ENCODE results near the gene SH3PXD2A. TPM values are rescaled to one million over a fixed set of nuclear protein-coding genes. Genes with fewer than 3 reads are reported as not detected.
A peak's percentile ranks its signal among the peaks of the same experiment; 100 is the strongest.

SH3PXD2A gene
- total RNA-seq, 1 donor: 58.3 TPM

DNA sequence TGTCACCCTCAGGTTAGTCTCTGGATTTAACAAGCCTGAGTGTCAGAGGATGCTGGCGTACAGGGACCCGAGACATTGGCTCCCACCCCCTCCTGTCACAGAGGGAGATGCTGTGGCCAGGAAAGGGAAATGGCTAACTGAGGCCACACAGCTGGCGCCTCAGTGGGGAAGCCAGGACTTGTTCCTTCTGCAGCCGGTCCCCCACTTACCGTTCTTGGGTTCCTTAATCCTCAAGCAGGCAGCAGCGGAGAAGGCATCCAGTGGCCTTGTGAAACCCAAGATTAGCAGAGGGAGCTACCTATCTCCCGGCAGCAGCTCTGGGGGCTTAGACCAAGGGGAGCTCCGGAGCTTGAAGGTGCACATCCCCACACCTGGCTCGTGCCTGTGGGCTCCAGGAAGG lies 296.5 kb downstream of the SH3PXD2A start:
- no peak for DNase-seq (ENCODE audit: low read depth)
- H3K4me3 ChIP-seq (ENCODE audit: low read depth, low read length): no peak overlapping the region

DNA sequence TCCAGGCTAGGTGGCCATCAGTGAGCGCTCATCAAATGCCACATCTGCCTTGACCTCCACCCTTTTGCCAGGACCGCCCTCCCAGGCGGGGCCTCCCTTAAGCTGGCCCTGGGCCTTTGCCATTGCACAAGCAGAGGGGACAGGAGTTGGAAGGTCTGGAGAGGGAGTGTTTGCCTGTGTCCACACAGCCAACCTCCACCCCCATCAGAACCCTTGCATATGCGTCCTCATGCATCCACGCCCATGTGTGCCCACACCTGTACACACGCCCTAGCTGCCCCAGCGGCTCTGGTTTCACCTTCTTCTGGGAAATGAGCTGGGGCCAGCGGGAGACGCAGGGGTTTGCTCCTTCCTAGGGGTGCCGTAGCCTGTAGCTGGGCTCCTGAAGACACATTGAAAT lies 297.9 kb downstream of the SH3PXD2A start:
- DNase-seq (ENCODE audit: low read depth): no peak
- H3K4me3 ChIP-seq (ENCODE audit: low read depth, low read length): no peak overlapping the region
- TF ChIP-seq, protein P1, sequence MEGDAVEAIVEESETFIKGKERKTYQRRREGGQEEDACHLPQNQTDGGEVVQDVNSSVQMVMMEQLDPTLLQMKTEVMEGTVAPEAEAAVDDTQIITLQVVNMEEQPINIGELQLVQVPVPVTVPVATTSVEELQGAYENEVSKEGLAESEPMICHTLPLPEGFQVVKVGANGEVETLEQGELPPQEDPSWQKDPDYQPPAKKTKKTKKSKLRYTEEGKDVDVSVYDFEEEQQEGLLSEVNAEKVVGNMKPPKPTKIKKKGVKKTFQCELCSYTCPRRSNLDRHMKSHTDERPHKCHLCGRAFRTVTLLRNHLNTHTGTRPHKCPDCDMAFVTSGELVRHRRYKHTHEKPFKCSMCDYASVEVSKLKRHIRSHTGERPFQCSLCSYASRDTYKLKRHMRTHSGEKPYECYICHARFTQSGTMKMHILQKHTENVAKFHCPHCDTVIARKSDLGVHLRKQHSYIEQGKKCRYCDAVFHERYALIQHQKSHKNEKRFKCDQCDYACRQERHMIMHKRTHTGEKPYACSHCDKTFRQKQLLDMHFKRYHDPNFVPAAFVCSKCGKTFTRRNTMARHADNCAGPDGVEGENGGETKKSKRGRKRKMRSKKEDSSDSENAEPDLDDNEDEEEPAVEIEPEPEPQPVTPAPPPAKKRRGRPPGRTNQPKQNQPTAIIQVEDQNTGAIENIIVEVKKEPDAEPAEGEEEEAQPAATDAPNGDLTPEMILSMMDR (IDR thresholded peaks at IDR 0.05; ENCODE audit: insufficient read depth, low read depth, low read length): no peak

More for the DNA sequence above, 296.5 kb downstream of the SH3PXD2A start:
- TF ChIP-seq, protein P1 (IDR thresholded peaks at IDR 0.05; ENCODE audit: insufficient read depth, low read depth, low read length): no peak

DNA sequence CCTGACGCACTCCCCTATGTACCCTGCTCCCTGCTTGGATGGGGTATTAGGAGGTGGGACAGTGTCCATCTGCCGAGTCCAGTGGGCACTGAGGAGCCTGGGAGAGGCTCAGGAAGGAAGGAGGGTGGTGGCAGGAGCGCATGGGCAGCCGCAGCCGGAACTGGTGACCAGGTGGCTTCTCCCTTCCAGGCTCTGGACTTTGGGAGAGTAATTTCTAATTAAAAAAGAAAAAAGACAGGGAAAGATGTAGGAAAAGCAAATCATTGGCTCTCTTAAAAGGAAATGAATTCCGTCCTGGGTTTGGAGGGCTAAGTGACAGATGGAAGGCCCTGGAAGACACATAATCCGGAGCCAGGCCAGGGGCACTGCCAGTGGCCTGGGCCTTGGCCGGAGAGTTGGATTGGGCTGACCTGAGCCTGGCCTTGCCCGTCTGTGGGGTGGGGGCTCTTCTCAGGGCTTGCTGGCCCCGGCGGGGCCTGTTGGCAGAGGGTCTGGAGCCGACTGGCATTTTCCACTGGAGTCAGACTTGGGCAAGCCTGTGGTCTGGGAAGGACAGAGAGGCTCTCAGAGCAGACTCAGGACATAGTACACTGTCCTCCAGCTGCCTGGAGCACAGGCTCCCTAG lies 298.9 kb downstream of the SH3PXD2A start:
- no peak overlapping the region for H3K4me3 ChIP-seq (ENCODE audit: low read depth, low read length)
- DNase-seq (ENCODE audit: low read depth): no peak
- TF ChIP-seq, protein P1 (IDR thresholded peaks at IDR 0.05; ENCODE audit: insufficient read depth, low read depth, low read length): no peak

DNA sequence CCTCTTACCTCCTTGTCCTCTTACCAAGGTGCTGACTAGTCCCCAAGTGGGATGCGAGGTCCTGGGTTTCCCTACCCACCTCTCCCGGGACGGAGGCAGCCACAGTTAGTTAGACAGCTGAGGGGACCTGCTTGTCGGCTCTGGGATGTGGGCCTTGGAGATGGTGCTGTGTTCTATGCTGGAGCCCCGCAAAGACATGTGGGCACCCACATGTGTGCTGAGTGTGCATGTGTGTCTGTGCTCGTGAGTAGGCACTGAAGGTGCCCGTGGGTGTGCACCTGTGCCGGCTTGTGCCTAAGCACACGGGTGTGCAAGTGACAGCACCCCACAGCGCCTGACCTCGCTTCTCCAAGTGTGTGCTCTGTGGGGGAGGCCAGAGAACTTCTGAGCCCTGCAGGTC lies 299.7 kb downstream of the SH3PXD2A start:
- H3K4me3 ChIP-seq (ENCODE audit: low read depth, low read length): no peak overlapping the region
- TF ChIP-seq, protein P1 (IDR thresholded peaks at IDR 0.05; ENCODE audit: insufficient read depth, low read depth, low read length): no peak
- DNase-seq (ENCODE audit: low read depth): no peak

- no peak for DNase-seq (ENCODE audit: low read depth)
- peak overlapping the region; percentile 36 for H3K4me3 ChIP-seq (ENCODE audit: low read depth, low read length)
- TF ChIP-seq, protein P1 (IDR thresholded peaks at IDR 0.05; ENCODE audit: insufficient read depth, low read depth, low read length): no peak
These were observed 300.1 kb downstream of the SH3PXD2A start for GRCh38 chr10:103555325-103555649.

DNA sequence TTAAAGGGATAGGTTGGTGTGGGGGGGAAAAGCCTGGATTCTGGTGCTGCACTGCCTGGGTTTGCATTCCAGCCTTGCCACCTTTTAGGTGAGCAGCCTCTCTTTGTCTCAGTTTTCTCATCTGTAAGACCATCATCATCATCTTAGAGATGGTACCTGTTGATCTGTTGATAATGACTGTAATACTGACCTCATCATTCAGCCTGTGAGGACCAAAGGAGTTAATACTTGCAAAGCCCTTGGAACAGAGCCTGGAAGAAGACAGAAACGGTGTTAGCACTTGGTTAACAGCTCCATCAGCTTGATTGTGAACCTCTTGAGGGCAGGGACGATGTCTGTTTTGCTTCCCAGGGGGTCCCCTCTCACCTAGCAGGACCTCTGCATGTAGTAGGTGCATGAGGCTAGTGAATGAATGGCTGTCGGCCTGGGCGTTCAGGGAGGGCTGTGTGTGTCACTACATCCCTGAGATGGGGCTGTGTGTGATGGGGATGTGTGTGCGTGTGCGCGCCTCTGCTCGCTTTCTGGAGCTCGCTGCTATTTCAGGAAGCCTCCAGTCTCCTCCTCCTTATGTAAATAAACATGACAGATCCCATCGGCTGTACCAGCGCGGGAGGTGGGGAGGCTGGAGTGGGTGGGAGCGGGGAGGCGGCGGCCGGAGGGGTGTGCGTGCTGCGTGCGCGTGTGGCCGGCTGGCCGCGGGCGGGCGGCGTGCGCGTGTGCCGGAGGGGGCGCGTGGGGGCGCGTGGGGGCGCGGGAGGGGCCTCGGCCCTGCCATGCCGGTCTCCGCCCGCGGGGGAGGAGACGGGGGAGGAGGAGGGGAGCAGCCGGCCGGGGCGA lies 300.7 kb downstream of the SH3PXD2A start:
- peak overlapping the region; percentile 36 for H3K4me3 ChIP-seq (ENCODE audit: low read depth, low read length)
- TF ChIP-seq, protein P1 (IDR thresholded peaks at IDR 0.05; ENCODE audit: insufficient read depth, low read depth, low read length): no peak

More for the DNA sequence above, 300.7 kb downstream of the SH3PXD2A start:
- DNase-seq (ENCODE audit: low read depth): peak; percentile 55

All from fibroblast of villous mesenchyme (primary cell).